GM18511 (cell line): ENCODE results near the gene HPN.
"Not testable (repeated sequence)": the region's sequence is repeated elsewhere in the genome, so short reads cannot be mapped to it uniquely, and the experiment has no call there.

Source experiments
- ATAC-seq: cut with Tn5 transposase; IDR thresholded peaks from one replicate; pipeline ENCODE4 v1.9.1; 2021; ENCODE audit warnings: mild to moderate bottlenecking, moderate library complexity; ENCODE audit not compliant: unreplicated experiment

HPN gene

DNA sequence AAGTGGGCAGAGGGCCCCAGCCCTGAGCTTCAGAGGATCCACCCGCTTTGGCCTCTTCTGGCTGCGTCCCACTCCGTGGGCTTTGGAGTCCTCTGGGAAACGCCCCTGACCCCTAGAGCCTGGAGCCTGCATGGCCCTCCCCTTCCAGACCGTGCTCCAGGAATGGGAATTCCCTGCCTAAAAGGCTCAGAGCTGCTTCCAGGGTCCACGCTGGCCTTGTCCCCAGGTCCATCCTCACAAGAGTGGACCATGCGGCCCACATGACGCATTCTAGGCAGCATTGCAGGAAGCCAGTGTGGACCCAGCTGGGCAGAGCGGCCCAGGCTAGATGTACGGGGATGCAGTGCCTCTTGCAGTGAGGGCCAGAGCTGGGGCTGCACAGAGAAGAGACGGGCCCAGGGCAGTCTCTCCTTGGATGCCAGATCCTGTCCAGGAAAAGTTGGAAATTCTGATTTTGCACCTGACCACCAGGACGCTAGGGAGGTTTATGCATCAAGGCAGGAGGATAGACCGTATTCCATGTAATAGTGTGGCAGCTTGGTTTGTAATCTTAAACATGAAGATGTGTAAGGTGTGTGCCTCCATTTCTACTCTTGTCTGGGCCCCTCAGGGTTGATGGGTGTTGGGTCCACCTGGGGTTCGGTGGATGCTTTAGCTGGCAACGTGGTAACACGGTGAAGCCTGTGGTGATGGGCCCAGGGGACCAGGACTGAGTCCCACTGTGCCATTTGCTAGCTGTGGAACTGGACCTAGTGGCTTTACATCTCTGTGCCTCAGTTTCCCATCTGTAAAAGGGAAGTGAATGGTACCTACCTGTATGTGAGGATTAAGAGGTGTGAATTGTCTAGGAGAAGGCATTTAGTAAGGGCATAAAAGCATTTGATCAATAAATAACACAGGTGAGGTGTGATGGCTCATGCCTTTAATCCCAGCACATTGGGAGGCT is 59.3 kb downstream of the HPN start:
- ATAC-seq: no peak

DNA sequence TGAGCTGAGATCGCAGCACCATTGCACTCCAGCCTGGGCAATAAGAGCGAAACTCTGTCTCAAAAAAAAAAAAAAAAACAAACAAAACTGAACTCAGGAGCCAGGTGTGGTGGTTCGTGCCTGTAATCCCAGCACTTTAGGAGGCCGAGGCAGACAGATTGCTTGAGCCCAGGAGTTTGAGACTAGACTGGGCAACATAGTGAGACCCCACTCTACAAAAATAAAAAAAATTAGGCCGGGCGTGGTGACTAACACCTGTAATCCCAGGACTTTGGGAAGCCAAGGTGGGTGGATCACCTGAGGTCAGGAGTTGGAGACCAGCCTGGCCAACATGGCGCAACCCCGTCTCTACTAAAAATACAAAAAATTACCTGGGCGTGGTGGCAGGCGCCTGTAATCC is 60.4 kb downstream of the HPN start:
- not testable (repeated sequence) for ATAC-seq

DNA sequence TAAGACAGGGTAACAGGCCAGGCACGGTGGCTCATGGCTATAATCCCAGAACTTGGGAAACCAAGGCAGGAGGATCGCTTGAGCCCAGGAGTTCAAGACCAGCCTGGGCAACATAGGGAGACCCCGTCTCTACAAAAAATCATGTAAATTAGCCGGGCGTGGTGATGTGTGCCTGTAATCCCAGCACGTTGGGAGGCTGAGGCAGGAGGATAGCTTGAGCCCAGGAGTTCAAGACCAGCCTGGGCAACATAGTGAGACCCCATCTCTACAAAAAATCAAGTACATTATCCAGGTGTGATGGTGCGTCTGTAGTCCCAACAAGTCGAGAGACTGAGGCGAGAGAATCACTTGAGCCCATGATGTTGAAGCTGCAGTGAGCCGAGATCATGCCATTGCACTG is 62.1 kb downstream of the HPN start:
- not testable (repeated sequence) for ATAC-seq

DNA sequence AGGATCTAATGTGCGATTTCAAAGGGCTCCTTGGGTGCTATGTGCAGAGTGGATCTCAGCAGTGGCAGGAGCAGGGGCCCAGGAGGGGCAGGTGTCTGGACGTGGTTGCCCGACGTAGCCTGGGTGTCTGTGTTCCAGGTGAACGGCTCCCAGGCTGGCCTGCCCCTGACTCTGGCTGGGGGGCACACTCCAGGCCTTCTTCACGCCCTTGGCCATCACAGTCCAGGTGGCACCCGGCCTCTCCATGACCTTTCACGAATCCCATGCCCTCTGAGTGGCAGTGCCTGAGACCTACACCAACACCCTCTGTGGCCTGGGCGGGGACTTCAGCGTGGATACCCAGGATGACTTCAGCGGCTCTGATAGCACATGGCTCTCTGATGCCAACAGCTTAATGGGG is 62.8 kb downstream of the HPN start:
- ATAC-seq: no peak

DNA sequence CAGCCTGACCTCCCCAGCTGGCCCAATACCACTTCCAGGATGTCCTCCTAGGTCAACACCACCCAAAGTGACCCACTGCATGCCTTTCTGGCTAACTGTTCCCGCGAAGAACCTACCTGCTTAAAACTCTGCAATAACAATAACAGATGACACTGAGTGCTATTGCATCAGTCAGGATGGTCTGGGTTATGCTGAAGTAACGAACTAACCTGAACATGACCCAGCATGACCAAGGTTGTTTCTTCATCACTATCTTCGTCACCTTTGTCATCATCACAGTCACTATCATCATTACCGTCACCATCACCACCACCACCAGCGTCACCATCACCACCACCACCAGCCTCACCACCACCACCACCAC is 63.5 kb downstream of the HPN start:
- ATAC-seq: no peak

DNA sequence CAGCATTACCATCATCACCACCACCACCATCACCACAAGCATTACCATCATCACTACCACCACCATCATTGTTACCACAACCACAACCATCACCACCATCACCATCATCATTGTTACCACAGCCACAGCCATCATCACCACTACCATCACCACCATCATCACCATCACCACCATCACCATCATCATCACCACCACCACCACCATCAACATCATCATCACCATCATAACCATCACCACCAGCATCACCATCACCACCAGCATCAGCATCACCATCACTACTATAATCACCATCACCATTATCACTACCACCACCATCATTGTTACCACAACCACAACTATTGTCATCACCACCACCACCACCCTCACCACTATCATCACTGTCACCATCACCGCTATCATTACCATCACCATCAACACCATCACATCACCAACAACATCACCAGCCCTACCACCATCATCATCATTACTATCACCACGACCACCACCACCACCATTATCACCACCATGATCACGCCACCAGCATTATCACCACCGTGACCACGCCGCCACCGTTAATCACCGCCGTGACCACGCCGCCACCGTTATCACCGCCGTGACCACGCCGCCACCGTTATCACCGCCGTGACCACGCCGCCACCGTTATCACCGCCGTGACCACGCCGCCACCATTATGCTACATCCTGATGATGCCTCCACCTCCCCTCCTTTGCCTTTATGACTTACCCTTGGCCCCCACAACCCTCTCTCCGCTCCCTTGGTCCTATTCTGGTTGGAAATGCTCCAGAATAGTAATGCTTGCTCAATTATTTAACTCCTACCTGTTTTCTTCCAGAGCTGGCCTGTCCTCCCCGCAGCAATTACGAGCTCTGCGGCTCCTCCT is 64.1 kb downstream of the HPN start:
- no peak for ATAC-seq

DNA sequence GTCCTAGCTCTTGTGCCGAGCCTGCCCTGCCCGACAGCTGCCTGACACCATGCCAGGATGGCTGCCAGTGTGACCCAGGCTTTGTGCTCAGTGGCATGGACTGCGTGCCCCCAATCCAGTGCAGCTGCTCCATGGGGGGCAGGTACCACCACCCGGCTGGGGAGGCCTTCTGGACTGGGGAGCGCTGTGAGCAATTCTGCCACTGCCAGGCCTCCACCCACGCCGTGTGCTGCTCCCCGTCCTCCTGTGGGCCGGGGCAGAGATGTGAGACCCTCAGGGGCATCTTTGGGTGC is 64.7 kb downstream of the HPN start:
- no peak for ATAC-seq

DNA sequence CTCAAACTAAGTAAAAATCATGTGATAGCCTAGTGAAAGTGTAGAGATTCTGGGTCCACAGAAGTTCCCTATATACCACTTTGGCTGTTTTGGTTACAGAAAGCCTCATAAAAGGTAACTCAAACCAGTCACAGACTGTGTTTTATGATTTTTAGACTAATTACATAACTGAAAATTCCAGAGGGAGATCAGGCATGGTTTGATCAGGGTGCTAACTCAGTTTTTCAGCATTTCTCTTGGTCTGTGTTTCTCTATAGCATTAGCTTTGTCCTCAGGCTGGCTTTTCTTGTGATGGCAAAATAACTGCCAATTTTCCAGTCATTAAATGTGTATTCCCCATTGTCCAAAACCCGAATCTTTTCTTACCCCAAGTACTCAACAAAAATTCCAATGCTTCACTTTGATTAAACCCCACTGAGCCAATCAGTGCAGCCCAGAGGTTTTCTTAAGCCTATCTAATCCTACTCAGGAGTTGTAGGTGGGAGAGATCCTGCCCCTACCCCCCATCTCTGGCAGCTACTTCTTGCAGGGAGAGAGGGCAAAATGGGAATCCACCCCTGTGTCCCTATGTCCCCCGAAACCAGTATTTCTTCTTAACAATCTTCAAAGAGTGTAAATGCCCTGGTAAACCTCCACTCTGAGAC is 65.5 kb downstream of the HPN start:
- no peak for ATAC-seq

DNA sequence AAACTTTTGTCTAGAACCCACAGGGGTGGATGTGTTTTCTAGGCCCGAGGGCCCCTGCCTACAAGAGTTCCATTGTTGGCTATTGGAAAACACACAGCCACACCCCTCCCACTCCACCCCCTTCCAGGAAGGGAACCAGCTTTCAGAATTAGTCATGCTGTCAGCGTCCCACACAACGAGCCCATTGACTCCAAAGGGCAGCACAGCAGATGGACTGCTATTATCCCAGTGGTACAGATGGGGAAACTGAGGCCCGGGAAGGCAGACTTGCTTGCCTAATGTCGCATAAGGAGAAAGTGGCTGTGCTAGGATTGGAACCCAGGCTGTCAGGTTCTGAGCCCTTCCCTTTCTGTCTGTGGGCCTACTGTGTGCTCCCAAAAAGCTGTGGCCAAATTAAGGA is 66.0 kb downstream of the HPN start:
- no peak for ATAC-seq

DNA sequence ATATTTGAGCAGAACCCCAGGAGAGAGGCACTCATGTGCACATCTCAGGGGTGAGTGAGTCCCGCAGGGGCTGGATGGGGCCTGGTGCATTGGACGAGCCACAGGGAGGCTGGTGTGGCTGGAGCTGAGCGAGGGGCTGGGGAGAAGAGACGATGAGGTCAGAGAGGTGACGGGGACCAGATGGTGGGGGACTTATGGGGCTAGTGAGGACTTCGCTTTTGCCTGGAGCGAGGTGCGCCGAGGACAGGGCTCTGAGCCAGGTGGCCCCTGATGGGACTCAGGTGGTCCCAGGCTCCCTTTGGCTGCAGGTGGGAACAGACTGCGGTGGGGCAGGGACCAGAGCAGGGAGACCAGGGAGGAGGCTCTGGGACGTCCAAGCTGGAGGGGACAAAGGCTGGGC is 67.2 kb downstream of the HPN start:
- no peak for ATAC-seq

DNA sequence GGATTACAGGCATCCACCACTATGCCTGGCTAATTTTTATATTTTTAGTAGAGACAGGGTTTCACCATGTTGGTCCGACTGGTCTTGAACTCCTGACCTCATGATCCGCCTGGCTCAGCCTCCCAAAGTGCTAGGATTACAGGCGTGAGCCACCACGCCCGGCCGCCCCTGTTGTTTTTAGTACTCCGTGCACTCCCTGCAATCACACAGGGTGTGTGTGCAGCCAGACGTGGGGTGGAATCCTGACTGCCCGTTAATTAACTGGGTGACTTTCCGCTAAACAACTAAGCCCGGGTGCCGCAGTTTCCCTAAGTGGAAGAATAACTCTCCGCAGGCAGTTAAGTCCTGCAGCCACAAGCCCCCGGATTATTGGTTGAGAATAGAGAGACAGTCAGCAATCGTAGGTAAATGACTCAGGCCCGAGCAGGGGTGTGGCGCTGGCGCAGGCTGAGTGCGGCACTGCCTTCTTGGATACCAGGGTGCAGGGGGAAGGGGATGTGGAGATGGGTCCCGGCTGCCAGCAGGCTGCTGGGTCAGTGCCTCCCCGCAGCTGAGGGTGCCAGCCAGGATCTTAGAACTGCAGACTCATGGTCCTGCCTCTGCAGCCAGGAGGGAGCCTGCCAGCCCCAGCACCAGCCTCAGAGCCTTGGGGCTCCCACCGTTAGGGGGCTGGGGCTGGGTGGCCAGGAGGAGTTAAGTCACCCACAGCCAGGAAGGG is 68.0 kb downstream of the HPN start:
- no peak for ATAC-seq

DNA sequence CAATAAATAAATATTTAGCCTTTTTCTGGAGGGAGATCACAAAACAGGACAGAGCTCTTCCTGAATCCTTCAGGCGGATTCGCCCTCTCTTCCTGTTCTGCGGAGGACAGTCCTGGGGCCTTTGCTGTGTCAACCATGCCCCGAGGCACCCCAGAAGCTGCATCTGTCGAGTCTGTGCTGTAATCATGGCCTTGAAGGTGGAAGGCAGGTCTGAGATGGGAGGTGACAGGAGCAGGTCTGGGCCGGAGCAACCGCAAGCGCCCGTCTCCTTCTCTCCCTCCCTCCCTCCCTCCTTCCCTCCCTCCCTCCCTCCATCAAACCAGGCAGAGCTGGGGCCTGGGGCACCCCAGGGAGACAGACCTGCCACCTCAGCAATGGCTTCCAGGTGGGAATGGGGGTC is 69.5 kb downstream of the HPN start:
- ATAC-seq: no peak

DNA sequence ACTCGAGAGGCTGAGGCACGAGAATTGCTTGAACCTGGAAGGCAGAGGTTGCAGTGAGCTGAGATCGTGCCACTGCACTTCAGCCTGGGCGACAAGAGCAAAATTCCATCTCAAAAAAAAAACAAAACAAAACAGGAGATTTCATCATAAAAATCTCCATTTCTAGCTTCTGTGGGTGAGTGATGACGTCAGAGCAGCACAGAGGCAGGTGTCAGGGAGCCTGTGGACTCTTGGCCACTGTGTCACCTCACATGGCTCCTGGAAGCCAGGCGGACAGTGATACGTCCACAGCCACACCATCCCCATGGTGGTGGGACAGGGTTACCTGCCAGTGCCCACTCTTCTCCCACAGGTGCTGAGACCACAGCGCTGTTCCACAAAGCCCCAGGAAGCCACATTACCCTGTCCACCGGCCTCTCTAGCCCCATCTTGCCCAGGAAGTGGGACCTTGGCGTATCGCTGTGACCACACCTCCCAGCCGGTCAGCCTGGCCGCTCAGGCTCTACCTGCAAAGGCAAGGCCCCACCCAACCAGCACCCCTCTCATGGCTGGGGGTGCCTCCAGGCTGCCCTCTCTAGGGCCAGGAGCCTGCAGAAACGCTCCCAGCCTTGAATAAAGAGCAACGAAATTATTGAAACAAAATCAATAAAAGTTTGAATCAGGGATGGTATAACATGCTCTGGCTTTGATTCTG is 71.6 kb downstream of the HPN start:
- no peak for ATAC-seq

DNA sequence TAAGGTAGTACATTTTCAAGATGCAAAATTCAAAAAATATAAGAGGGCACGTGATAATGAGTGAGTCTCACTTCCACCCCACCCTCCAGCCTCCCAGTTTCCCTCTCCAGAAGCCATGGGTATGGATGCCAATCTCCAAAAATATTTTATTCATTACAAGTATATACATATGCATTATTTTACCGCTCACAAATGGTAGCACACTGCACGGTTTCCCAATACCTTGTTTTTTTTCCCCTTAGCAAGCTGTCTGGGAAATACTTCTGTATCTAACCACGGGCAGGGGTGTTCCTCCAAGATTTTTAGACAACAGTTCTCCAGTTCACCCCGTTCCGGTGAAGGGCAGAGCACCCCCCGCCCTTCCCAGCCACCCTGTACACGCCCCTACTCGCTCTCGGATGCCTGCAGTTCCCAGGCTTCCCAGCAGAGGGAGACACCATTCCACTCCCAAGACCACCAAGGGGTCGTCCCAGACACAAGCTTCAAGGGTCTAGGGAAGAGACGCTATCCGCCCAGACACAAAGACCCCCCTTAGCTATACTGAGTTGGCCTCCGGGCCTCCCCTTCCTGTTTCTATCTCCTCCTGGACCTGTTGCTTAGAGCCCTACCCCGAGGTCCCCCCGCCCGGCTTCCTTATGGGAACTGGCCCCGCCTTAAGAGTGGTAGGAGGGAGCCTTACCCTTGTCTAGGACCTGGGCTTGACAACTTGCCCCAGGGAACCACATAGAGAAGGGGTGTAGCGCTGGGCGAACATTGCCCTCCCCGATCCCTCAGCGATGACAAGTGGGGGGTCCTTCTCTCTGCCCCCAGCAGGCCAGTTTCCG is 73.0 kb downstream of the HPN start:
- ATAC-seq: no peak

DNA sequence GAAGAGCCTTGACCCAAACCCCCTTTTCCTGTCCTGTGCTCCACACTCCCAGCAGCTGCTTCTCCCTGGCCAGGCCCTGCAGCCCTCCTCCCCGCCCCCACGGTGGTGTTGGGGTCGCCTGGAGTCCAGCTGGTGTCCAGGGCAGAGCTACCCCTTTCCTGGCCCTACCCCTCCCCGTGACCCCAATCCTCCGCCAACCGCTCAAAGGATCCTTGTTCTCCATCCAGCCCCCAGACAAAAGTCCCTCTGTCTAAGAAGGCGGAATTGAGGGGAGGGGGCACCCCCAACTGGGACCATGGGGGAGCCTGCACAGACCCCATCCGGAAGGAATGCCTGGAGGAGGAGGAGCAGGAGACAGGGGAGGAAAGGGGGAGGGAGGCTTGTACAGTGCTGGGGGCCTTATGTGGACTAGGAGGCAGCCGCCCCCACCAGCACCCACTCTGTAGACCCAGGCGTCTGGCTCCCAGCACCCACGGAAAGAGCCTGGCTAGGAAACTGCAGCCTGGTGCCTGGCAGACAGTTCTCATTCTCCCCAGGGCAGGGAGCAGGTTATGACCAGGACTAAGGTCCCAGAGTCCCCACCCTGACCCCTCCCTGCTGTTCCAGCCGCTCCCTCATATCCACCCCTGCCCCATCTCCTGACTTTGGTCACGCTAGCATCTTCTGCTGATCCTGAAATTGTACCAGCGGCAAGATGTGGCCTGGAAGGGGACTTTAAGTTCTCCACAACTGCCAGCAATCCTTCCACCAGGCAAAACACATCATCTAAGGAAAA is 73.8 kb downstream of the HPN start, which contains the start of gene FXYD3:
Gene FXYD3, plus strand, starts transcription at position 647 of the 775 bp plus-strand sequence. CDS start 3,554 bp downstream, outside the sequence.
- ATAC-seq: no peak
